Uterus (tissue), 2 donors: Measurements from ENCODE around the gene SMG7.

Experiments used
- POLR2A ChIP-seq, 2 donors: fragments of 450-650 bp; IDR thresholded peaks; one replicate each; pipeline ENCODE4 v1.6.1; 2016; ENCODE audit warnings: antibody characterized with exemption in 2 of 2, mild to moderate bottlenecking in 1 of 2, moderate library complexity in 1 of 2
- TF ChIP-seq, protein P1 (sequence below), 4 experiments: fragments of 200-600 bp in 2 of 4; fragments of 450-650 bp in 2 of 4; sonication (generic) in 2 of 4; IDR thresholded peaks; one replicate each; pipeline ENCODE4 v1.5.1; 2016 to 2019; ENCODE audit warnings: antibody characterized with exemption in 4 of 4, mild to moderate bottlenecking in 2 of 4, moderate library complexity in 1 of 4

DNA sequence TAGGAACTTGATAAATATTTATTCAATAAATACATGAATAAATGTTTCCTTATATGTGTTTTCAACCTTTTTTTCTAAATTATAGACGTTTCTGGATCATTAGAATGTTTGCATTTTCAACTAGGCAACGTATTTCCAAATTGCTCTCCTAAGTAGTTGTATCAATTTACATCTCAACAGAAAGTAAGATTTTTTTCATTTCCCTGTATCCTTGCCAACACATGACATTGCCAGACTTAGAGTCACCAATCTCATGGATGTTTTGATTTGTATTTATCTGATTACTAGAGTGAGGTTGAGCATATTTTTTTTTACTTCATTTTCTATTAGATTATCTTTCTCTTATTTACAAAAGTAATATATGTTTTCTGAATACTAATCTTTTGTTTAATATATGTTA lies 22.2 kb upstream of the SMG7 start:
- TF ChIP-seq, protein P1, sequence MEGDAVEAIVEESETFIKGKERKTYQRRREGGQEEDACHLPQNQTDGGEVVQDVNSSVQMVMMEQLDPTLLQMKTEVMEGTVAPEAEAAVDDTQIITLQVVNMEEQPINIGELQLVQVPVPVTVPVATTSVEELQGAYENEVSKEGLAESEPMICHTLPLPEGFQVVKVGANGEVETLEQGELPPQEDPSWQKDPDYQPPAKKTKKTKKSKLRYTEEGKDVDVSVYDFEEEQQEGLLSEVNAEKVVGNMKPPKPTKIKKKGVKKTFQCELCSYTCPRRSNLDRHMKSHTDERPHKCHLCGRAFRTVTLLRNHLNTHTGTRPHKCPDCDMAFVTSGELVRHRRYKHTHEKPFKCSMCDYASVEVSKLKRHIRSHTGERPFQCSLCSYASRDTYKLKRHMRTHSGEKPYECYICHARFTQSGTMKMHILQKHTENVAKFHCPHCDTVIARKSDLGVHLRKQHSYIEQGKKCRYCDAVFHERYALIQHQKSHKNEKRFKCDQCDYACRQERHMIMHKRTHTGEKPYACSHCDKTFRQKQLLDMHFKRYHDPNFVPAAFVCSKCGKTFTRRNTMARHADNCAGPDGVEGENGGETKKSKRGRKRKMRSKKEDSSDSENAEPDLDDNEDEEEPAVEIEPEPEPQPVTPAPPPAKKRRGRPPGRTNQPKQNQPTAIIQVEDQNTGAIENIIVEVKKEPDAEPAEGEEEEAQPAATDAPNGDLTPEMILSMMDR (IDR thresholded peaks at IDR 0.05), result no peak
- no peak for TF ChIP-seq POLR2A (IDR thresholded peaks at IDR 0.05)
